ENCODE results near the gene DAP.
"Not testable (repeated sequence)": the region's sequence is repeated elsewhere in the genome, so short reads cannot be mapped to it uniquely, and the experiment has no call there.

The DAP gene

DNA sequence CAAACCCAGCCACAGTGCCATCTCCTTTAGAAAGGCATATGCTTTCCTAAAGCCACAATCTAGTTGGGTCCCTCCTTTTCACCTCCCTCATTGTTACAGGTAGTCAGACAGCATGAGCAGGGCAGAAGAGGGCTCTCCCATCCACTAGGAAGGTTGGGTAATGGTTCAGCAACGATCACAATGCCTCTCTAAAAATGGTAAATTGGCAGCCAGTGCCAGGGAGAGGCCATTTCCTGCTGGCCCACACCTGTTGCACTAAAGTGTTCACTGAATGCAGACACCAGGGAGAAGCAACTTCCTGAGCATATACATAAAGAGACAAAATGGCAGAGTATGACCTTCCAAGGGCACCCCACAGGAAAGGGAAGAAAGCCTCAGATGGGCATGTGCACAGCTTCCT lies 31.3 kb upstream of the DAP start:
- no peak overlapping the region for H3K9ac ChIP-seq (ENCODE audit: insufficient read length, low read depth)
- no peaks in the 10 kb centered on the region for H3K36me3 ChIP-seq (ENCODE audit: insufficient read depth, insufficient read length, low read length)
- H3K4me3 ChIP-seq (ENCODE audit: insufficient read length, low read depth) = no peak overlapping the region
- no peaks in the 10 kb centered on the region for H3K27me3 ChIP-seq (ENCODE audit: insufficient read depth, insufficient read length)
- no peaks in the 10 kb centered on the region for H3K9me3 ChIP-seq (ENCODE audit: insufficient read depth, low read length)
- no peaks in the 10 kb centered on the region for H3K4me1 ChIP-seq (ENCODE audit: insufficient read depth, insufficient read length)
- no peak for DNase-seq (ENCODE audit: low read depth, low spot score)
- TF ChIP-seq YY1 (IDR thresholded peaks at IDR 0.05; ENCODE audit: insufficient read depth, insufficient read length) = no peak
- TF ChIP-seq SUZ12 (IDR thresholded peaks at IDR 0.05; ENCODE audit: extremely low read depth, insufficient read depth, insufficient read length) = no peak
- TF ChIP-seq ZNF274 (IDR thresholded peaks at IDR 0.05; ENCODE audit: low read depth, low read length) = no peak

DNA sequence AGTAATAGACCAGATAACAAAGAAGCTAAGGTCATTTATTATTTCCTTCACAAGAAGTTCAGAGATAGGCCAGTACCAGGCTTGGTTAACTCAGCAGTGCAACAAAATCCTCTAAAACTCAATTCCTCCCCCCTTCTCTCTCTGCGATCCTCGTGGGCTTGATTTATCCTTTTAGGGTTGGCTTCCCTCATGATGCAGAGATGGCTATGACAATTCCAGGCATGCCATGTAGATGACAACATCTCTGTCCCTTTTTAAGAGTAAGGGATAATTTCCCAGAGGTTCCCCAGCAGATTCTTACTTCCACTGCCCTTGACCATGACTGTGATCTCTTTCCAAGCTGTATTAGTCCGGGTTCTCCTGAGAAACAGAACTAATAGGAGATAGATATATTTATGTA lies 28.7 kb upstream of the DAP start:
- H3K27me3 ChIP-seq (ENCODE audit: insufficient read depth, insufficient read length) = no peaks in the 10 kb centered on the region
- H3K9ac ChIP-seq (ENCODE audit: insufficient read length, low read depth) = no peak overlapping the region
- no peaks in the 10 kb centered on the region for H3K4me1 ChIP-seq (ENCODE audit: insufficient read depth, insufficient read length)
- no peak overlapping the region for H3K4me3 ChIP-seq (ENCODE audit: insufficient read length, low read depth)
- H3K9me3 ChIP-seq (ENCODE audit: insufficient read depth, low read length) = no peaks in the 10 kb centered on the region
- no peak for TF ChIP-seq ZNF274 (IDR thresholded peaks at IDR 0.05; ENCODE audit: low read depth, low read length)
- TF ChIP-seq SUZ12 (IDR thresholded peaks at IDR 0.05; ENCODE audit: extremely low read depth, insufficient read depth, insufficient read length) = no peak
- TF ChIP-seq YY1 (IDR thresholded peaks at IDR 0.05; ENCODE audit: insufficient read depth, insufficient read length) = no peak
- no peaks in the 10 kb centered on the region for H3K36me3 ChIP-seq (ENCODE audit: insufficient read depth, insufficient read length, low read length)
- no peak for DNase-seq (ENCODE audit: low read depth, low spot score)

DNA sequence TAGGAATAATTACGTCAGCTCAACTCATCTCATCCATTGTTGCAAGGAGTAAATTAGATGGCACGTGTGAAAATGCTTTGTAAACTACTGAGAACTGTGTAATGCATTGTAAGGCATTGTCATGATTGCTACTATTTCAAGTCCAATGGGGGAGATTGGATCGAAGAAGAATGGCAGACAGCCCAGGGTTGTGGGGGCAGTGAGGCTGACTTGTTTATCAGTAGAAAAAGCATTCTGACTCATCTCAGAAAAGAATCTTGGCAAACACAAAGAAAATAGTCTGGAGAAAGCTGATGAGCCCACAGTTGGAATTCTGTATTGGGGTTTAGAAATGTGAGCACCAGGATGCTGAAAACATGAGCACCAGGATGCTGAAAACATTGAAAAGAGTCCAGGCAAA lies 28.0 kb upstream of the DAP start:
- no peak for DNase-seq (ENCODE audit: low read depth, low spot score)
- Histone ChIP-seq H3K9me3 (ENCODE audit: insufficient read depth, low read length) (no peaks in the 10 kb centered on the region), H3K4me3 (ENCODE audit: insufficient read length, low read depth) (no peak overlapping the region)

DNA sequence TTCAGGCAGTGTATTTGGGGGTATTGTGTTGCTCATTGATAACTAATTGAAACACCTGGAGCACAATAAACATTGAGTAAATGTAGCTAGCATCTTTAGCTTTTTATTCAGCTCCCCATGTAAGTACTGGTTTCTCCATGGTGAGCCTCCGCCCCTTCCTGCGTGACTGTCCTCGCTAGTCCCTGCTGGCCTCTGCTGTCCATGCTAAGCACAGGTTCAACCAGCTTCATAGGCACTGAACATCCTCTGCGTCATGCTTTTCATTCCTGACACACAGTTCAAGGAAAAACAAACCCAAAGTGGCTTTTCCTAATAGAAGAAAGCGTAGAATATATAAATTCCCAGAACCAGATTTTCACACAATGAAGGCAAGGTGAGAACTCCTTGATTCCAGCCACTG lies 27.3 kb upstream of the DAP start:
- no peaks in the 10 kb centered on the region for H3K9me3 ChIP-seq (ENCODE audit: insufficient read depth, low read length)
- H3K36me3 ChIP-seq (ENCODE audit: insufficient read depth, insufficient read length, low read length) = no peaks in the 10 kb centered on the region
- H3K9ac ChIP-seq (ENCODE audit: insufficient read length, low read depth) = no peak overlapping the region
- H3K4me1 ChIP-seq (ENCODE audit: insufficient read depth, insufficient read length) = no peaks in the 10 kb centered on the region
- no peaks in the 10 kb centered on the region for H3K27me3 ChIP-seq (ENCODE audit: insufficient read depth, insufficient read length)
- TF ChIP-seq SUZ12 (IDR thresholded peaks at IDR 0.05; ENCODE audit: extremely low read depth, insufficient read depth, insufficient read length) (no peak), YY1 (IDR thresholded peaks at IDR 0.05; ENCODE audit: insufficient read depth, insufficient read length) (no peak), ZNF274 (IDR thresholded peaks at IDR 0.05; ENCODE audit: low read depth, low read length) (no peak)
- H3K4me3 ChIP-seq (ENCODE audit: insufficient read length, low read depth) = no peak overlapping the region
- DNase-seq (ENCODE audit: low read depth, low spot score) = no peak

More for the DNA sequence above, 28.0 kb upstream of the DAP start:
- Histone ChIP-seq H3K9ac (ENCODE audit: insufficient read length, low read depth) (no peak overlapping the region), H3K27me3 (ENCODE audit: insufficient read depth, insufficient read length) (no peaks in the 10 kb centered on the region), H3K4me1 (ENCODE audit: insufficient read depth, insufficient read length) (no peaks in the 10 kb centered on the region), H3K36me3 (ENCODE audit: insufficient read depth, insufficient read length, low read length) (no peaks in the 10 kb centered on the region)
- no peak for TF ChIP-seq YY1 (IDR thresholded peaks at IDR 0.05; ENCODE audit: insufficient read depth, insufficient read length)
- no peak for TF ChIP-seq SUZ12 (IDR thresholded peaks at IDR 0.05; ENCODE audit: extremely low read depth, insufficient read depth, insufficient read length)
- no peak for TF ChIP-seq ZNF274 (IDR thresholded peaks at IDR 0.05; ENCODE audit: low read depth, low read length)

- Histone ChIP-seq H3K4me3 (ENCODE audit: insufficient read length, low read depth) (no peak overlapping the region), H3K36me3 (ENCODE audit: insufficient read depth, insufficient read length, low read length) (no peaks in the 10 kb centered on the region), H3K4me1 (ENCODE audit: insufficient read depth, insufficient read length) (no peaks in the 10 kb centered on the region), H3K9me3 (ENCODE audit: insufficient read depth, low read length) (no peaks in the 10 kb centered on the region), H3K9ac (ENCODE audit: insufficient read length, low read depth) (no peak overlapping the region), H3K27me3 (ENCODE audit: insufficient read depth, insufficient read length) (no peaks in the 10 kb centered on the region)
- DNase-seq (ENCODE audit: low read depth, low spot score) = no peak
- TF ChIP-seq YY1 (IDR thresholded peaks at IDR 0.05; ENCODE audit: insufficient read depth, insufficient read length) (no peak), ZNF274 (IDR thresholded peaks at IDR 0.05; ENCODE audit: low read depth, low read length) (no peak), SUZ12 (IDR thresholded peaks at IDR 0.05; ENCODE audit: extremely low read depth, insufficient read depth, insufficient read length) (no peak)
Measured at GRCh38 chr5:10786835-10787234, 25.8 kb upstream of the DAP start.

GRCh38 chr5:10780208-10780607 lies 19.2 kb upstream of the DAP start:
- not testable (repeated sequence) for H3K4me3 ChIP-seq (ENCODE audit: insufficient read length, low read depth); H3K9ac ChIP-seq (ENCODE audit: insufficient read length, low read depth); H3K4me1 ChIP-seq (ENCODE audit: insufficient read depth, insufficient read length); H3K27me3 ChIP-seq (ENCODE audit: insufficient read depth, insufficient read length); DNase-seq (ENCODE audit: low read depth, low spot score); H3K36me3 ChIP-seq (ENCODE audit: insufficient read depth, insufficient read length, low read length)
- peaks cover 13% of the 10 kb centered on the region for H3K9me3 ChIP-seq (ENCODE audit: insufficient read depth, low read length)

GRCh38 chr5:10779592-10779991 lies 18.6 kb upstream of the DAP start:
- H3K9me3 ChIP-seq (ENCODE audit: insufficient read depth, low read length) = peaks cover 13% of the 10 kb centered on the region
- H3K4me1 ChIP-seq (ENCODE audit: insufficient read depth, insufficient read length) = no peaks in the 10 kb centered on the region
- no peaks in the 10 kb centered on the region for H3K27me3 ChIP-seq (ENCODE audit: insufficient read depth, insufficient read length)
- no peak for DNase-seq (ENCODE audit: low read depth, low spot score)
- H3K4me3 ChIP-seq (ENCODE audit: insufficient read length, low read depth) = no peak overlapping the region
- TF ChIP-seq YY1 (IDR thresholded peaks at IDR 0.05; ENCODE audit: insufficient read depth, insufficient read length) (no peak), ZNF274 (IDR thresholded peaks at IDR 0.05; ENCODE audit: low read depth, low read length) (no peak), SUZ12 (IDR thresholded peaks at IDR 0.05; ENCODE audit: extremely low read depth, insufficient read depth, insufficient read length) (no peak)
- H3K36me3 ChIP-seq (ENCODE audit: insufficient read depth, insufficient read length, low read length) = no peaks in the 10 kb centered on the region
- H3K9ac ChIP-seq (ENCODE audit: insufficient read length, low read depth) = no peak overlapping the region

Data from NT2/D1 (cell line).